ENCODE measurements around the gene PRR22.

The PRR22 gene

DNA sequence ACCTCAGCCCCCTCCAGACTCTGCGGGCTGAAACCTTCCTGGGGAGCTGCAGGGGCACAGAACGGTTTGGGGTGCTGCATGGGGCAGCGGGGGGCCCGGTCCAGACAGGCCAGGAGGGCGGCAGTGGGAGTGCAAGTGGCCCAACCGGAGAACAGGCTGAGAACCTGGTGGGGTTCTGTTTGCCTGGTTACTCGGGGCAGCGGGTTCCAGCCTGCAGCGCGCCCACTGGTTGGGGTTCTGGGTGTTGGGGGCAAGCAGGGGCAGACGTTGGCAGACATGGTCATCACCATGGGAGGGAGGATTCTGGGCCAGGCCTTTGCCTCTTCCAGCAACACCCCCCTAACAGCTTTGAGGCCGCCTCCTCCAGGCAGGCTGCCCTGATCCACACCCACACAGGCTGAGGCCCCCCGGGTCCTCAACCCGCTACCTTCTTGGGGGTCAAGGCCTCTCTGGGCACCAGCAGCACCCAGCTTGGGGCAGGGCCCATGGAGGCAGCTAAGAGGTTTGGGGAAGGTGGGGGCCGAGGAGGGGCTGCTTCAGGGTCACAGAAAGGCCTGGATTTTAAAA lies at the start of gene PRR22:
Gene PRR22 (minus strand): TSS at position 166 of the 567 bp plus-strand sequence. CDS start 86 bp downstream, at position 80.
- H3K4me3 ChIP-seq (ENCODE audit: low read depth, low read length) = no peak within 1 kb of the TSS
- TF ChIP-seq, protein P1, sequence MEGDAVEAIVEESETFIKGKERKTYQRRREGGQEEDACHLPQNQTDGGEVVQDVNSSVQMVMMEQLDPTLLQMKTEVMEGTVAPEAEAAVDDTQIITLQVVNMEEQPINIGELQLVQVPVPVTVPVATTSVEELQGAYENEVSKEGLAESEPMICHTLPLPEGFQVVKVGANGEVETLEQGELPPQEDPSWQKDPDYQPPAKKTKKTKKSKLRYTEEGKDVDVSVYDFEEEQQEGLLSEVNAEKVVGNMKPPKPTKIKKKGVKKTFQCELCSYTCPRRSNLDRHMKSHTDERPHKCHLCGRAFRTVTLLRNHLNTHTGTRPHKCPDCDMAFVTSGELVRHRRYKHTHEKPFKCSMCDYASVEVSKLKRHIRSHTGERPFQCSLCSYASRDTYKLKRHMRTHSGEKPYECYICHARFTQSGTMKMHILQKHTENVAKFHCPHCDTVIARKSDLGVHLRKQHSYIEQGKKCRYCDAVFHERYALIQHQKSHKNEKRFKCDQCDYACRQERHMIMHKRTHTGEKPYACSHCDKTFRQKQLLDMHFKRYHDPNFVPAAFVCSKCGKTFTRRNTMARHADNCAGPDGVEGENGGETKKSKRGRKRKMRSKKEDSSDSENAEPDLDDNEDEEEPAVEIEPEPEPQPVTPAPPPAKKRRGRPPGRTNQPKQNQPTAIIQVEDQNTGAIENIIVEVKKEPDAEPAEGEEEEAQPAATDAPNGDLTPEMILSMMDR (IDR thresholded peaks at IDR 0.05; ENCODE audit: control insufficient read depth, extremely low read depth, insufficient read depth) = no peak
- DNase-seq (ENCODE audit: low read depth) = no peak

DNA sequence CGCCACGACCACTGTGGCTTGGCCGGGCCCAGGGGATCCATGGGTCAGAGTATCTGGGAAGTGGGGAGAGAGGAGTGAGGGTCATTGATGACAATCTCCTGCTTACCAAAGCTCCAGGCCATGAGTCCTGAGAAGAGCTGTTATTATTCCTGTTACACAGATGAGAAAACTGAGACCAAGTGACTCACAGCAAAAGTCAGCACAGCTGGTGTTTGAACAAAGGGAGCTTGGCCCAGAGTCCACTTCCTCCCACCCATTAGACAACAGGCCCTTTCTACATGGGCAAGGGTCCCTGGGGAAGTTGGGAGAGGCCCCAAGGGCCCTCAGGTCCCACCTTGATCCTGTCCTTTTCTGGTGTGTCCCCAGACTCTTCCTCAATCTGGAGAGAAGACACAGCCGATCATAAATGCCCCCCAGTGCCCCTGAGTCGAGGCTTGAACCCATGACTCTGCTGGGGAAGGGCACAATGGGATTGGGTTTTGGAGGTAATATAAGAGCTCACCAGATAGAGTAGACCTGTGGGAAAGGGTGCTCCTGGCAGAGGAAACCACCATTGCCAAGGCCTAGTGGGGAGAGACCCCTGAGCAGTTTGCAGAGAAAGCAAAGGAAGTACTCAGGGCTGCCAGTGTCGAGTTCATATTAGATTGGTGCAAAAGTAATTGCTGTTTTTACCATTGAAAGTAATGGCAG lies 48.1 kb upstream of the PRR22 start:
- TF ChIP-seq, protein P1 (IDR thresholded peaks at IDR 0.05; ENCODE audit: control insufficient read depth, extremely low read depth, insufficient read depth) = no peak
- H3K4me3 ChIP-seq (ENCODE audit: low read depth, low read length) = no peak overlapping the region
- no peak for DNase-seq (ENCODE audit: low read depth)

DNA sequence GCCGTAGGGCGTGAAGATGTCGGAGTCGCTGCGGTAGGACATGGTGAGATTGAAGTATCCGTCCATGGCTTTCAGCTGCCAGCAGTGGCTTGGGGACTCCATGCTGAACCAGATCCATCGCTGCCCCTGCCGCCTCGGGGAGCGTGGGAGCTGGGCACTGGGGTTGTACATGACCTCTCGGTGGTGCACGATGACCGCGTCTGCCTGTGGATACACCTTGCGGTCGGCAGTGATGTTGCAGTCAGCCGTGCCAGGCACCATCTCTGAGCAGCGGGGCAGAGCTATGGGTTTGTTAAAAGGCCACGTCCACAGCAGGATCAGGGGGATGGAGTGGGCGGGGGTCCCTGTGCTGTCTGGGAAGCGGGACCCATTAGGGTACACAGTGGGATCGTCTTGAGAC lies 47.5 kb upstream of the PRR22 start:
- DNase-seq (ENCODE audit: low read depth) = no peak
- TF ChIP-seq, protein P1 (IDR thresholded peaks at IDR 0.05; ENCODE audit: control insufficient read depth, extremely low read depth, insufficient read depth) = no peak
- no peak overlapping the region for H3K4me3 ChIP-seq (ENCODE audit: low read depth, low read length)

DNA sequence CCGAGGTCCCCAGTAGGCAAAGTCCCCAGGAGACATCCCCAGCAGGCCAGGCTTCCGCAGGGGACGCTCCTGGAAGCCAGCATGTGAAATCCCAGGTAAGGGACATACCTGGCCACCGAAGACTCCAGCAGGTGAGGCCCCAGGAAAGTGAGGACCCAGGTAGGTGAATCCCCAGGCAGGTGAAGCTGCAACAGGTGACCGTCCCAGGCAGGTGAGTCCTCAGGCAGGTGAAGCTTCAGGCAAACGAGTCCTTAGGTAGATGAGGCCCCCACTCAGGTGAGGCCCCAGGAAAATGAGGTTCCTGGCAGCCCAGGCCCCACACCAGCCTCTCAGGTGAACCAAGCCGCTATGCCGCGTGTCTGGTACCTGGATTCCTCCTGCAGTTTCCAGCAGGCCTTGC lies 46.6 kb upstream of the PRR22 start:
- H3K4me3 ChIP-seq (ENCODE audit: low read depth, low read length) = no peak overlapping the region
- no peak for DNase-seq (ENCODE audit: low read depth)
- TF ChIP-seq, protein P1 (IDR thresholded peaks at IDR 0.05; ENCODE audit: control insufficient read depth, extremely low read depth, insufficient read depth) = no peak

DNA sequence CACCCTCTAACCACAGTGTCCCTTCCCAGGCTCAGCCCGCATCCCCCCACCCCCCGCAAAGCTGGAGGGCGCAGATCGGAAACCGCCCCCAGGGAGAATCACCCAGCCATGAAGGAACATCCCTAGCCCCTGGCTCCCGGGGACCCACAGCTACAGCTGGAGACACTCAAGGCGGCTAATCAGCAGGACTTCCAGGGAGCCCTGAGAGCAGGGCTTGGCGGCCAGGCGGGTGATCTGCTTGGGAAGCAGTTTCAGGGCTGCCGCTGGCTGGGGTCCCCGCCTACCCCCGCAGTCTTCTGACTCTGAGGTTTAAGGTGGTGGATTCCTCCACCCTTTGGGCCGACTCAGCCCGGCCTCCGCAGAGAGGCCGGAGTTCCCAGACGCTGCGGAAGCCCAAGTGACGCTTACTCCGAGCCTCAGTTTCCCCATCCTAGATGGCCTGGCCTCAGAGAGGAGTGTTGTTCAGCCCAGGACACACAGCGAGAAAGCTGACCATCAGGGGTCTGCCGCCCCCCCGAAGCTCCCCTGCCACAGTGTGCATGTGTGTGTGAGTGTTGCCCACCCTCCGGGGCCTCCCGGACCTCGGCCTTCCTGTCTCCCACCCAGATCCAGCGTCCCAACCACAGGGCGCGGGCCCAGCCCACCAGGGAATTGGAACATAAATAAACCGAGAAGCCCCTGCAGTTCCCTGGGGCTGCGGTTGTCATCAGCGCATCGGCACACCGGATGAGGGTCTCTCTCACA lies 45.2 kb upstream of the PRR22 start:
- no peak overlapping the region for H3K4me3 ChIP-seq (ENCODE audit: low read depth, low read length)
- no peak for DNase-seq (ENCODE audit: low read depth)
- TF ChIP-seq, protein P1 (IDR thresholded peaks at IDR 0.05; ENCODE audit: control insufficient read depth, extremely low read depth, insufficient read depth) = no peak

DNA sequence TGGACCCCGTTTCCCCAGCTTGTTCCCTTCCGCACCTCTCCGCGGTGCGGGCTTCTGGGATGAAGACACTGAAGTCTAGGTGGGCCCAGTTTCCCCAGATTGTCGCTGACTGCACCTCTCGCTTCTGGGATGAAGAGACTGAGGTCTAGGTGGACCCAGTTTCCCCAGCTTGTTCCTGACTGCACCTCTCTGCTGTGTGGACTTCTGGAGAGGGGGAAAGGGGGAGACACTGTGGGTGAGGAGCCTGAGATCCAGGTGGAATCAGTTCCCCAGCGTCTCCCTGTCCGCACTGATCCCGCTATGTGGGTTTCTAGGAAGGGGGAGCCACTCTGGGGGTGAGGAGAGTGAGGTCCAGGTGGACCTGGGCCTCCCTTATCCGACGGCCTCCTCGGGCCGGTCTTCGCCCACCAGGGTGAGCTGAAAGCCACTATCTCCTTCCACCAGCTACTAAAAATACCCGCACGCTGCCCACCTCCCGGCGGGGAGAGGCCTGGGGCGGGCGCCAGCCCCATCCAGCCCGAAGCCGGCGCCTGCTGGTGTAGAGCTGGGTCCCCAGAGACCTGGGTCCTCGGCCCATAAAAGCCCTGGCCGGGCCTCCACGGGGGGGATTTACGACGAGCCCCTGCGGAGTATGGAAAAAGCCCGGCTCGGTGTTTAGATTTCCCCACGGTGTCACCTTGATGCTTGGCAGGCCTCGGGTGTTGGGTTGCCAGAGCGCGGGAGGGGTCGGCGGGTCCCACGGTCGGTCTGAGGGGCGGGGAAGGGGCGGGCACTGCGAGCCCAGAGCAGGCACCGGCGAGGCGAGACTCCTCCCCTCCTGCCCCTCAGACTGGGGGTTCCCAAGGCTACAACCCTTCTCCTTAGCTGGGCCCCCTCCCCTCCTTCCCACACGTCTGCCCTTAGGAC lies 44.4 kb upstream of the PRR22 start:
- no peak for DNase-seq (ENCODE audit: low read depth)
- H3K4me3 ChIP-seq (ENCODE audit: low read depth, low read length) = peak overlapping the region; percentile 70
- TF ChIP-seq, protein P1 (IDR thresholded peaks at IDR 0.05; ENCODE audit: control insufficient read depth, extremely low read depth, insufficient read depth) = no peak
